H1 (cell line): Measurements from ENCODE around the gene CEP76.

Experiments used
- BCL11A ChIP-seq, 2 experiments: IDR thresholded peaks; one replicate each; pipeline ENCODE4 v1.6.1; 2011; ENCODE audit warnings: low read depth in 2 of 2, low read length in 2 of 2, mild to moderate bottlenecking in 2 of 2
- CBX5 ChIP-seq: fragments of 300-800, 300-1000 bp; sonication (generic); IDR thresholded peaks from 2 replicates; pipeline ENCODE4 v1.7.1; 2016; ENCODE audit warnings: antibody characterized with exemption, low read length, low read depth
- KDM1A ChIP-seq: fragments of 200-600, 300-600 bp; sonication (generic); IDR thresholded peaks from 2 replicates; pipeline ENCODE4 v1.7.1; 2016; ENCODE audit warnings: mild to moderate bottlenecking, low read length, borderline replicate concordance
- MAFK ChIP-seq: IDR thresholded peaks from 2 replicates; pipeline ENCODE4 v1.6.1; 2012; ENCODE audit warnings: low read depth, mild to moderate bottlenecking, improper control_type of control experiment, low read length
- POLR2A ChIP-seq, 2 experiments: IDR thresholded peaks; 1 replicate in 1 of 2; 2 replicates in 1 of 2; pipeline ENCODE4 v1.6.1; 2011; ENCODE audit warnings: low read depth in 2 of 2, low read length in 2 of 2, mild to moderate bottlenecking in 2 of 2; ENCODE audit errors: control extremely low read depth in 1 of 2
- POLR2AphosphoS5 ChIP-seq: IDR thresholded peaks from 2 replicates; pipeline ENCODE4 v1.6.1; 2011; ENCODE audit warnings: low read depth, low read length
- RAD21 ChIP-seq, 2 experiments: IDR thresholded peaks in 1 of 2; conservative IDR thresholded peaks in 1 of 2; 2 replicates each; pipeline ENCODE4 v1.6.1; 2011; ENCODE audit warnings: low read depth in 2 of 2, low read length in 2 of 2, improper control_type of control experiment in 1 of 2, inconsistent platforms in 1 of 2, mild to moderate bottlenecking in 1 of 2, moderate library complexity in 1 of 2
- TF ChIP-seq, protein P1 (sequence below), 3 experiments: IDR thresholded peaks; 1 replicate in 2 of 3; 2 replicates in 1 of 3; pipeline versions ENCODE4 v1.5.1 to v1.6.1; 2011; ENCODE audit warnings: low read length in 3 of 3, mild to moderate bottlenecking in 3 of 3, inconsistent platforms in 2 of 3, low read depth in 1 of 3, moderate library complexity in 1 of 3; ENCODE audit not compliant: insufficient read depth in 1 of 3; ENCODE audit errors: control extremely low read depth in 1 of 3

DNA sequence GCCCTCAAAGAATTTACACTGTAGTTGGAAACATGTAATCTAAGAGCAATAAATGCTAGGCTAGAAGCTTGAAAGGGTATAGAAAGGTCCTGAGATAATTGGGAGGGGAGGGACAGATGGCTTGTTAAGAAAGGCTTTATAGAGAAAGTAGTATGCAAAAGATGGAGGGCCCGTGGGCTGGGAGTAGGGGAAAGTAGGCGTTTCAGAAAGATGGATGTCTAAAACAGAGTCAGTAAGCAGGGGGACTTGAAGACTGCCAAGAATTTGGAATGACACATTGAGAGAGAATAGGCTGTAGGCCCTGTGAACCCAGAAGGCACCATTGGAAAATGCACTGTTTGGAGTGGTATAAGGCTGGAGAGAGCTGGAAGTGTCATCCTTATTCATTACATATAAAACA, 1.1 kb upstream of the CEP76 start:
- TF ChIP-seq MAFK (no peak), RAD21 (IDR thresholded peaks at IDR 0.05 in 1 of 2, conservative IDR thresholded peaks at IDR 0.05 in 1 of 2; ENCODE audit: low read depth in 2 of 2, low read length in 2 of 2) (no peak), KDM1A (no peak), BCL11A (IDR thresholded peaks at IDR 0.05; ENCODE audit: low read depth in 2 of 2, low read length in 2 of 2) (no peak), POLR2A (IDR thresholded peaks at IDR 0.05; ENCODE audit: control extremely low read depth in 1 of 2, low read depth in 2 of 2, low read length in 2 of 2) (no peak), POLR2AphosphoS5 (no peak), CBX5 (no peak)
- TF ChIP-seq, protein P1, sequence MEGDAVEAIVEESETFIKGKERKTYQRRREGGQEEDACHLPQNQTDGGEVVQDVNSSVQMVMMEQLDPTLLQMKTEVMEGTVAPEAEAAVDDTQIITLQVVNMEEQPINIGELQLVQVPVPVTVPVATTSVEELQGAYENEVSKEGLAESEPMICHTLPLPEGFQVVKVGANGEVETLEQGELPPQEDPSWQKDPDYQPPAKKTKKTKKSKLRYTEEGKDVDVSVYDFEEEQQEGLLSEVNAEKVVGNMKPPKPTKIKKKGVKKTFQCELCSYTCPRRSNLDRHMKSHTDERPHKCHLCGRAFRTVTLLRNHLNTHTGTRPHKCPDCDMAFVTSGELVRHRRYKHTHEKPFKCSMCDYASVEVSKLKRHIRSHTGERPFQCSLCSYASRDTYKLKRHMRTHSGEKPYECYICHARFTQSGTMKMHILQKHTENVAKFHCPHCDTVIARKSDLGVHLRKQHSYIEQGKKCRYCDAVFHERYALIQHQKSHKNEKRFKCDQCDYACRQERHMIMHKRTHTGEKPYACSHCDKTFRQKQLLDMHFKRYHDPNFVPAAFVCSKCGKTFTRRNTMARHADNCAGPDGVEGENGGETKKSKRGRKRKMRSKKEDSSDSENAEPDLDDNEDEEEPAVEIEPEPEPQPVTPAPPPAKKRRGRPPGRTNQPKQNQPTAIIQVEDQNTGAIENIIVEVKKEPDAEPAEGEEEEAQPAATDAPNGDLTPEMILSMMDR (IDR thresholded peaks at IDR 0.05; ENCODE audit: control extremely low read depth in 1 of 3, insufficient read depth in 1 of 3, low read depth in 1 of 3, low read length in 3 of 3), result no peak
